HCT116 (cell line): ENCODE data around the gene HNRNPH3. TPM values are rescaled to one million over a fixed set of nuclear protein-coding genes. Genes with fewer than 3 reads are reported as not detected.
A peak's percentile ranks its signal among the peaks of the same experiment; 100 is the strongest.

Experiments
- ATAC-seq: fragments of 200-7000 bp; cut with Tn5 transposase; 2 replicates; pipeline ENCODE4 v1.9.1; 2020; ENCODE audit warnings: mild to moderate bottlenecking, moderate library complexity
- BruUV-seq: library from RNA; stranded (reverse); fragments of 400-500 nt; replicated peaks from 2 replicates; lab custom pipeline; 2021; lab: Mats Ljungman, UMichigan
- CTCF ChIA-PET: fragments of 300-600 bp; sonication (Branson Sonifier 250); formaldehyde crosslinking; loops from one replicate; lab custom pipeline; 2021; ENCODE audit warnings: antibody characterized with exemption; lab: Charles Lee
- POLR2A ChIA-PET: fragments of 300-600, 350-600 bp; sonication (Branson Sonifier 250); formaldehyde crosslinking; loops from one replicate; lab custom pipeline; 2021; ENCODE audit warnings: antibody characterized with exemption; lab: Charles Lee
- RAD21 ChIA-PET, 2 experiments: fragments of 300-600 bp; sonication (Branson Sonifier 250); formaldehyde crosslinking; loops; one replicate each; lab custom pipeline; 2023; ENCODE audit warnings: low total read pairs in 2 of 2; ENCODE audit not compliant: uncharacterized antibody in 2 of 2, unreplicated experiment in 2 of 2, low non-redundant PET in 1 of 2; lab: Charles Lee
- DNase-seq: peaks from one replicate; pipeline ENCODE4 v3.0.0-alpha.2; 2010; ENCODE audit warnings: low read depth, low spot score
- H2AFZ ChIP-seq: fragments of 200-600 bp; shearing (Covaris generic), sonication (generic); 2 replicates; pipeline ENCODE4 v1.6.1; 2017; ENCODE audit warnings: low read depth, mixed run types, mixed read lengths, antibody characterized with exemption, low read length; ENCODE audit not compliant: poor library complexity, severe bottlenecking
- H3K27ac ChIP-seq: 2 replicates; pipeline ENCODE4 v1.5.1; 2012; ENCODE audit warnings: low read depth, low read length
- H3K27me3 ChIP-seq: fragments of 200-600 bp; sonication (generic); 2 replicates; pipeline ENCODE4 v1.6.1; 2016; ENCODE audit warnings: mixed run types, low read length, mixed read lengths; ENCODE audit not compliant: insufficient read depth
- H3K36me3 ChIP-seq, 2 experiments: fragments of 200-500 bp in 1 of 2; fragments of 200-600 bp in 1 of 2; sonication (Bioruptor generic) in 1 of 2; sonication (generic) in 1 of 2; 2 replicates each; pipeline versions ENCODE4 v1.5.1 to v1.6.1; 2014 to 2016; ENCODE audit warnings: low read length in 2 of 2, inconsistent platforms in 1 of 2, mixed read lengths in 1 of 2, mixed run types in 1 of 2; ENCODE audit not compliant: insufficient read depth in 2 of 2, control insufficient read depth in 1 of 2
- H3K4me1 ChIP-seq, 2 experiments: fragments of 200-600 bp in 1 of 2; sonication (generic) in 1 of 2; 2 replicates each; pipeline versions ENCODE4 v1.5.1 to v1.6.1; 2012 to 2017; ENCODE audit warnings: low read length in 2 of 2, inconsistent platforms in 1 of 2, mild to moderate bottlenecking in 1 of 2, mixed read lengths in 1 of 2, mixed run types in 1 of 2, moderate library complexity in 1 of 2; ENCODE audit not compliant: insufficient read depth in 2 of 2, control insufficient read depth in 1 of 2
- H3K4me2 ChIP-seq: fragments of 200-600 bp; sonication (generic); 2 replicates; pipeline ENCODE4 v1.6.1; 2017; ENCODE audit warnings: mixed run types, low read length, mixed read lengths
- H3K4me3 ChIP-seq, 2 experiments: fragments of 200-600 bp in 1 of 2; sonication (generic) in 1 of 2; replicated peaks in 1 of 2; 2 replicates each; pipeline ENCODE4 v1.5.1; 2011 to 2016; ENCODE audit warnings: low read length in 2 of 2, control low read depth in 1 of 2, low read depth in 1 of 2, mild to moderate bottlenecking in 1 of 2, mixed read lengths in 1 of 2, mixed run types in 1 of 2
- H3K79me2 ChIP-seq: fragments of 200-600 bp; sonication (generic); 2 replicates; pipeline ENCODE4 v1.6.1; 2017; ENCODE audit warnings: mild to moderate bottlenecking, mixed run types, low read length, moderate library complexity, mixed read lengths; ENCODE audit not compliant: insufficient read depth
- H3K9ac ChIP-seq: fragments of 200-600 bp; sonication (generic); 2 replicates; pipeline ENCODE4 v1.6.1; 2016; ENCODE audit warnings: low read length, mixed read lengths
- H3K9me2 ChIP-seq: fragments of 200-600 bp; sonication (generic), shearing (Covaris generic); 2 replicates; pipeline ENCODE4 v1.6.1; 2017; ENCODE audit warnings: mixed run types, mild to moderate bottlenecking, moderate library complexity; ENCODE audit not compliant: insufficient read depth
- H3K9me3 ChIP-seq, 2 experiments: fragments of 200-500 bp in 1 of 2; fragments of 200-600 bp in 1 of 2; sonication (Bioruptor generic) in 1 of 2; sonication (generic) in 1 of 2; 2 replicates each; pipeline ENCODE4 v1.6.1; 2014 to 2017; ENCODE audit warnings: low read length in 2 of 2, mixed read lengths in 2 of 2, inconsistent platforms in 1 of 2, low read depth in 1 of 2, mild to moderate bottlenecking in 1 of 2, mixed run types in 1 of 2, moderate library complexity in 1 of 2; ENCODE audit not compliant: control insufficient read depth in 1 of 2, insufficient read depth in 1 of 2
- H4K20me1 ChIP-seq: fragments of 200-600 bp; sonication (generic), shearing (Covaris generic); 2 replicates; pipeline ENCODE4 v1.6.1; 2017; ENCODE audit warnings: mixed run types, mild to moderate bottlenecking, moderate library complexity; ENCODE audit not compliant: insufficient read depth
- CBX3 ChIP-seq: IDR thresholded peaks from 2 replicates; pipeline ENCODE4 v1.6.1; 2012; ENCODE audit warnings: low read depth
- JUND ChIP-seq: IDR thresholded peaks from 2 replicates; pipeline ENCODE4 v1.6.1; 2012
- POLR2A ChIP-seq: IDR thresholded peaks from 2 replicates; pipeline ENCODE4 v1.7.0; 2011; ENCODE audit warnings: borderline replicate concordance; ENCODE audit not compliant: insufficient read depth, insufficient read length; ENCODE audit errors: extremely low read depth
- RAD21 ChIP-seq: IDR thresholded peaks from 2 replicates; pipeline ENCODE4 v1.6.1; 2012; ENCODE audit warnings: low read depth, mild to moderate bottlenecking
- SP1 ChIP-seq: IDR thresholded peaks from 2 replicates; pipeline ENCODE4 v1.6.1; 2012; ENCODE audit warnings: low read depth
- intact Hi-C: fragments of 100-400 bp; cut with micrococcal nuclease; formaldehyde crosslinking; loops from 2 replicates; pipeline ENCODE4 v1.10.0; 2022
- total RNA-seq: library from RNA; stranded (reverse); gene quantifications from one replicate; pipeline ENCODE4 v1.2.1, GENCODE V29; 2021; ENCODE audit not compliant: unreplicated experiment
- TF ChIP-seq, protein P1 (sequence below): IDR thresholded peaks from 2 replicates; pipeline ENCODE4 v1.6.1; 2012
- TF ChIP-seq, protein P2 (sequence below): IDR thresholded peaks from 2 replicates; pipeline ENCODE4 v1.6.1; 2012

The HNRNPH3 gene
- total RNA-seq, 1 experiment from 2014 or later, result 126 TPM

DNA sequence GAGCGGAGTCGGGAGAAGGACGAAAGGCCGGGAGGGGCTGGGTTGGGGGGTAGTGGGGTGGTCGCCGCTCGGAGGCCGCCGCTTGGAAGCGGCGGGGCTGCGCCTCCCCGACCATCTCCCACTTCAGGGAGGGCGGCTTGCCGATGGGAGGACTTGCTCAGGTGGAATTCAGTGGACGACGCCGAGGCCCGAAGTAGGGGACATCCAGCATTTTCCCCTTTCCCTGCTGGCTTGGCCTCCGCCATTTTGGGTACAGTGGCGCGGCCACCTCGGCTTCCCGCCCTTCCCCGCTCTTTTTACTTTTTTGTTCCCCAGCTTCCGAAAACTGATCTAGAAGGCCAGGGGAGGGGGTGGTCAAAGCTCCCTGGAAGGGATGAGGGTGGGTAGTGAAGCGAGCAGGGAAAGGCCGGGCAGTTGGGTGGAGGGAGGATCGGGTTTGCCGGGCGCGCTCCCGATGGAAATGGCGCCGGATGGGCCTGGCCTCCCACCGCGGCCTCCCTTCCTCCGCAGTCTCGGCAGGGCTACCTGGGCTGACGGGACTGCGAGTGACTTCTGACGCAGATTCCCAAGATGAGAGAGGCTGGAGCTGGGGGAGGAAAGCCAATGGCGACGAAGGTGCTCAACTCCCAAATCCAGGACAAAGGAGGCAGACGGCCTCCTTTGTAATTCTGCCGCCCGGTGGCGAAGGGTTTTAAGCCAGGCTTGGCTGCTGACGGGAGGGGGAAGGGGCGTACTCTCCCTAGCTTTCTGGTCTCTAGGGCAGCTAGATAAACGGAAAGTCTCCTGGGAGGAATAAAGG lies 594 bp downstream of the HNRNPH3 start, which contains the start of gene PBLD (continued):
- TF ChIP-seq, protein P1, sequence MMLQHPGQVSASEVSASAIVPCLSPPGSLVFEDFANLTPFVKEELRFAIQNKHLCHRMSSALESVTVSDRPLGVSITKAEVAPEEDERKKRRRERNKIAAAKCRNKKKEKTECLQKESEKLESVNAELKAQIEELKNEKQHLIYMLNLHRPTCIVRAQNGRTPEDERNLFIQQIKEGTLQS, result no peak
- TF ChIP-seq, protein P2, sequence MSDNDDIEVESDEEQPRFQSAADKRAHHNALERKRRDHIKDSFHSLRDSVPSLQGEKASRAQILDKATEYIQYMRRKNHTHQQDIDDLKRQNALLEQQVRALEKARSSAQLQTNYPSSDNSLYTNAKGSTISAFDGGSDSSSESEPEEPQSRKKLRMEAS, result no peak
- no peak for TF ChIP-seq CBX3
- no peak for TF ChIP-seq SP1
- no peak for TF ChIP-seq RAD21

DNA sequence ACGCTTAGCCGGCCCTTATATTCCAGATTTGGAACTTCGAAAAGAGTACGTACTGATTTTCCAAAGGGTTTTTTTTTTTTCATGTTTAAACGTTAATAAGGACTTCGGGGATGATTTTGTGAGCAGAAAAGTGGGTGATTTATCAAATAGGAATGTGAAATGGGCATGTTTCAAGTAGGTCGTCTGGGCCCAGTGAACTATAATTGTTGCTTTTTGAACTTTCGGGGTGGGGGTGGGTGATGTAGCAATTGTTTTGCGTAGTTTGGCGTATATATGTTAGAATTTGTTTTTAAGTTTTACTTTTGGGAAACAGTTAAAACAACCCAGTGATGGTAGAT lies 1.2 kb downstream of the HNRNPH3 start:
- ChIA-PET CTCF (no interaction called here), RAD21 (no interaction called here)
- intact Hi-C loops, result loop anchor here (10.0 kb wide), 1 partner anchor 478 kb away; no protein-coding TSS in a partner anchor

More for the DNA sequence above, 1.2 kb downstream of the HNRNPH3 start:
- Histone ChIP-seq H3K9ac (peak overlapping the region; percentile 96), H3K36me3 (peaks cover 8 to 17% of the 10 kb centered on the region in 2 experiments; a peak in 3 of 4 replicates), H3K4me2 (peak overlapping the region; percentile 94), H3K9me2 (no peaks in the 10 kb centered on the region)
- no peak for DNase-seq
- ATAC-seq, result no peak
- TF ChIP-seq JUND (0 out of 2 replicates have a peak, but pooled peaks have one; percentile 1), POLR2A (no peak)
- TF ChIP-seq, all 23 proteins: peak for 1
- BruUV-seq, result no TSS peak
- Histone ChIP-seq H3K27me3 (no peaks in the 10 kb centered on the region), H3K4me3 (peak overlapping the region; percentile 89 to 90), H2AFZ (no peak overlapping the region), H3K27ac (peak overlapping the region; percentile 85), H3K9me3 (no peaks in the 10 kb centered on the region), H4K20me1 (peaks cover 51% of the 10 kb centered on the region; the same call in 1 of the 2 replicates), H3K4me1 (peaks cover 38 to 40% of the 10 kb centered on the region in 2 experiments), H3K79me2 (peaks cover 62% of the 10 kb centered on the region)
- POLR2A ChIA-PET, result interaction anchor here (0.7 to 1.4 kb wide), 3 partner anchors 14 to 863 kb away, joined by 3 to 5 read pairs (median 5); no protein-coding TSS in a partner anchor
